NCI-H1930 (cell line): Measurements from ENCODE around the gene TBX21.

Source experiments
- DNase-seq, 2 experiments: peaks; one replicate each; lab custom pipeline; 2025; lab: John Stamatoyannopoulos, UW

TBX21 gene

DNA sequence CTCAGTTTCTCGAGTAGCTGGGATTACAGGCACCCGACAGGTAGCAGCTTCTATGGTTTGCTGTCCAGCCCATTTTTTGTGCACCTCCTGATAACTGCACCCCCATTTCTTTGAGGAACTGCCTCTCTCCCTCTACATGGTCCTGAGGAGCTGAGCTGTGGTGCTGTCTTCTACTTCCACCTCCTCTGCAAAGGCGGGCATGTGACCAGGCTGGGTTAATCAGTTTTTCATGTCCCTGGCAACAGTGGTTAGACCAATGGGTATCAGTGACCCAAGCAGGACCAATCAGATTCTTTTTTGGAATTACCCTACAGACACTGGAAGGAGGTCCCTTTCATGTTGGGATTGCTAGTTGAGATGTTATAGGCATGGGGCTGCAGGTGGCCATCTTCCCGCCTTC is 41.3 kb downstream of the TBX21 start:
- DNase-seq, result no peak

DNA sequence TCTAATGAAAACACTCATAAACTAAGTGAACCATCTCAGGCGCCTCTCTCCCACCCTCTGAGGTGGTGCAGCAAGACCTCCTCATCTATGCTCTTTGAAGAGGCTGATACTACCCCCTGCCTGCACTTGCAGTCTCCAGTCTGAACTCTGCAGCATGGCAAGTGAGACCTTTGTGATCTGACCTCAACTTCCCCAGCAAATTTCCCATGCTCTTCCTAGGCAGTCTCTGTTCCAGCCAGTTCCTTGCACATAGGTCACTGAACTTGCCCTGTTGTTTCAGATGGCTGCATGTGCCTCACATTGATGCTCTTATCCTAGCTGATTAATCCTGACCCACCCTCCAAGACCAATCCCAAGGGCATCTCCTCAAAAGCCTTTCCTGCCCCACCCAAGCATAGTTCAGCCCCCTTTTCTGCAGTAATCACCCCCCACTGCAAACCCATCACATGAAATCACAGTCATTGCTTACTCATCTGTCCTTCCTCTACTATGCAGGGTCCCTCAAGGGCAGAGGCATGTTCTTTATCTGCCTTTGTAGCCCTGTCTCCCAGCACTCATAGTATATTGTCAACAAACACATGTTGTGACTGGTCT is 42.0 kb downstream of the TBX21 start:
- DNase-seq, result no peak

GRCh38 chr17:47776330-47777197 is 43.5 kb downstream of the TBX21 start:
- peak in 1 of 2 experiments; percentile 42 for DNase-seq

DNA sequence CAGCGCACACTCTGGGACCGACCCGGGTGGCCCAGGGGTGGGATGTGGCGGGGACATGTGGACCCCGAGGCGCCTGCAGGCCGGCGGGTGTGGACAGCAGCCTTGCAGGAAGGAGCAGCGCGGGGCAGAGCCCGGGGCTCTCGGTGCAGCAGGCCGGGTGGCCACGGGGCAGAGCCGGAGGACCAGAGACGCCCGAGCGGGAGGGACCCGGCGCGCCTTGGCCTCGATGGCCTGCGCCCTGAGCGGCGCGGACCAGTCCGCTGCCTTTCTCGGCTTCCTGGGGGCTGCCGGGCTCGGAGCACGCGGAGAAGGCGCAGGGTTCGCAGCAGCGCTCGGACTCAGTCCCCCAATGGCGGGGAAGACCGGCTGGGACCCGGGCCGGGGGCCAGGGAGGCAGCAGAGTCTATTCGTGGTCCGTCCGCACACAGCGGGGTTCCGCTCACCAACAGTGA is 45.2 kb downstream of the TBX21 start:
- no peak for DNase-seq

GRCh38 chr17:47781397-47781796 is 48.4 kb downstream of the TBX21 start:
- DNase-seq, result no peak

DNA sequence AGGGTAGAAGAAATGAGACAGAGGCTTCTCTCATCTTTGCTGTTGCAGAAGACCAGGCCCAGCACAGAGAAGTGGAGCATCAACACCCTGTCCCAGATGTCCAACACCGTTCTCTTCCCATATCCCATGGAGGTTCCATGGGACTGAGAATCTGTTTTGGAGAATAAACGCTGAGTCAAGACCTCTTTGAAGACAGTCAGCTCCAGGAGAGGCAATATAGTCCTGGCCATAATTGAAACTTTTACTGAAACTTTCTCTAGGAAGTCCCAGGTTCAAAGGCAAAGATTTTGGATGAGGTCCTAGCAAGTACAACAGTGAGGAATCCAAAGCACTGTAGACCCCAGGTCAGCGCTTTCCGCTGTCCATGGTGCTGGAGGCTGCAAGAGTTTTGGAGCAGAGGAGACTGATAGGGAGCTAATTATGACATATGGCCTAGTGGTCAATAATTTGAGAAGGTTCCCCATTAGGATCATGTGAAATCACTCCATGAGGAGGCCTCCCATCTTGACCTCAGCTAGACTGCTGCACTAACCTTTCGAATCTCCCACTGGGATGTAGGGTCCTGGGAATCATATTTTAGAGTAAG is 52.6 kb downstream of the TBX21 start:
- no peak for DNase-seq

DNA sequence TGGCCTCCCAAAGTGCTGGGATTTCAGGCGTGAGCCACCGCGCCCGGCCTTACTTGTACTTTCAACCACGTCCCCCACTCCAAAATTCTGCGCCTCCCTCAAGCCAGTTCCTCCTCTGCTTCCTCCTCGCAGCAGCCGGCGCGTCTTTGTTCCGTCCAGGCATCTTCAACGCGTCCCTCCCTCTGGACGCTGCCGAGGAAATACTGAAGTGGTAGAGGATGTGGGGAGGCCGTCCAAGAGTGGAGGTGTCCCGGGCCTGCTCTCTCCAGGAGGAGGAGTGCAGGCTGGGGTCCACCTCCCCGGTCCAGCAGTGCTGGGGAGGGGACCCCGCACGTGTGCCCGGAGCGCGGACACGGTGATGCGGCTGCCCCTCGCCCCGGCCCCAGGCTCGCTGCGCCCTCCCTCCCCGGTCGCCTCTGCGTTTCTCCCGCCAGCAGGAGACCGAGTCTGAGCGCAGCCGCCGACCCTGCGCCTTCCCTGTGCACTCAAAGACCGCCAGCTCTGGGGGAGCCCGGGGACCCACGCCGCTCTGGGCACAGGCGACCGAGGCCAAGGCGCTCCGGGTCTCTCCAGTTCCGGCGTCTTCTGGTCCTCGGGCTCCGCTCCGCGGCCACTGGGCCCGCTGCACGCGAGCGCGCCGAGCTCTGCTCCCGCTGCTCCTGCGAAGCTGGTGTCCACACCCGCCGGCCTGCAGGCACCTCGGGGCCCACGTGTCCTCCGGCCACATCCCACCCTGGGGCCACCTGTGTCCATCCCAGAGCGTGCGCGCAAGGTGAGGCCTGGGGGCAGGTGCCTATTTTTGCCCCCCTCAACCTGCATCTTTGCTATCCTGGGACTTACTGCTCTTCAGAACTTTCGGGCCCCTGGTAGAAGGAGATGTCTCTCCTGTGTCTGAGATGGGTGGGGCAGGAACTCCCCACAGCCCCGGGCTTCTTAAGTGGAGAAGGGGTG is 56.9 kb downstream of the TBX21 start:
- peak; percentile 47 to 62 for DNase-seq

DNA sequence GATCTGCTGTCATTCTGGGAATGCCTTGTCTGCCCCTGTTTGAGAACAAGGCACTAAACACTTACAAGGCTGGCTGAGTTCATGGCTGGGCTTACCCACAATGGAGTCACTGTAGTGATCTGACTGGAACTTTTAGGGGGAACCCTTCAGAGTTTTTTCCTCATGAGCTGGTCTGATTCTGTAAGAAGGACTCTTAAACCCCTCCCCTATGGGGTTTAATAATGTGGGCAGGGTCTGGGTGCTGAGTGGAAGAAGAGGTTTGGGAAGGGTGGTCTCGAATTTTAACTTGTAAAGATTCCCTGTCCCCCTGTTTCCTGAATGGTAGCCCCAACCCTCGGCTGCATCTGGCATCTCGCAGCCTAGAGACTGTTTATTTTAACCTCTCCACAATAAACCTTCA is 58.0 kb downstream of the TBX21 start:
- no peak for DNase-seq

DNA sequence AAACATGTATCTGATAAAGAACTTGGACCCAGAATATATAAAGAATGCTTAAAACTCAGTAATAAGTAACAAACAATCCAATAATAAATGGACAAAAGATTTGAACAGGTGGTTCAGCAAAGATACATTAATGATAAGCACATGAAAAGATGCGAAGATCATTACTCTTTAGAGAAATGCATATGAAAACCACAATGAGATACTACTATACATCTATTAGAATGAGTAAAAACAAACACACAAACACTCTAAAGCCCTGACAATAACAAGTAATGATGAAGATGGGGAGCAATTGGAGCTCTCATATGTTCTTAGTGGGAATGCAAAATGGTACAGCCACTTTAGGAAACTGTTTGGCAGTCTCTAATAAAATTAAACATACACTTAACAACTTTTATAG is 59.4 kb downstream of the TBX21 start:
- DNase-seq, result no peak

DNA sequence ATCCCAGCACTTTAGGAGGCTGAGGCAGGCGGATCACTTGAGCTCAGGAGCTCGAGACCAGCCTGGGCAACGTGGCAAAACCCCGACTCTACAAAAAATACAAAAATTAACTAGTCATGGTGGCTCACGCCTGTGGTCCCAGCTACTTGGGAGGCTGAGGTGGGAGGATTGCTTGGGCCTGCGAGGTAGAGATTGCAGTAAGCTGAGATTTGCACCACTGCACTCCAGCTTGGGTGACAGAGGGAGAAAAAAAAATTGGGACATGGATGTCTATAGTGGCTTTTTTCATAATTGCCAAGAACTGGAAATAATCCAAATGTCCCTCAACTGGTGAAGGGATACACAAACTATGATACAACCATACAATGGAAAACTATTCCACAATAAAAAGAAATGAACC is 59.9 kb downstream of the TBX21 start:
- DNase-seq, result no peak
